ELR (cell line): ENCODE data around the gene PPFIA4.

ENCODE experiments used
- DNase-seq: peaks from one replicate; pipeline ENCODE4 v3.0.0-alpha.2; 2015; ENCODE audit warnings: low read depth

Gene PPFIA4

GRCh38 chr1:203099805-203100515 lies 73.7 kb downstream of the PPFIA4 start:
- no peak for DNase-seq

GRCh38 chr1:203100516-203100869 lies 74.2 kb downstream of the PPFIA4 start:
- no peak for DNase-seq

- no peak for DNase-seq
Observed at GRCh38 chr1:203101813-203102634, 75.7 kb downstream of the PPFIA4 start.

- no peak for DNase-seq
Observed at GRCh38 chr1:203103216-203103615, 76.9 kb downstream of the PPFIA4 start.

- DNase-seq: no peak
Observed at GRCh38 chr1:203103829-203104495, 77.7 kb downstream of the PPFIA4 start.

GRCh38 chr1:203104789-203105390 lies 78.6 kb downstream of the PPFIA4 start:
- no peak for DNase-seq

GRCh38 chr1:203112475-203112874 lies 86.2 kb downstream of the PPFIA4 start:
- no peak for DNase-seq

GRCh38 chr1:203113308-203113707 lies 87.0 kb downstream of the PPFIA4 start:
- no peak for DNase-seq

- DNase-seq: no peak
Observed at GRCh38 chr1:203114202-203114601, 87.9 kb downstream of the PPFIA4 start.

GRCh38 chr1:203116091-203116820 lies 90.0 kb downstream of the PPFIA4 start:
- no peak for DNase-seq

GRCh38 chr1:203117611-203118575 lies 91.6 kb downstream of the PPFIA4 start:
- DNase-seq: peak; percentile 73

- no peak for DNase-seq
Observed at GRCh38 chr1:203120325-203121153, 94.2 kb downstream of the PPFIA4 start.

GRCh38 chr1:203121186-203122015 lies 95.1 kb downstream of the PPFIA4 start:
- DNase-seq: no peak

- no peak for DNase-seq
Observed at GRCh38 chr1:203122159-203122558, 95.9 kb downstream of the PPFIA4 start.

- DNase-seq: no peak
Observed at GRCh38 chr1:203124011-203124410, 97.7 kb downstream of the PPFIA4 start.

- DNase-seq: peak; percentile 52
Observed at GRCh38 chr1:203124546-203125317, 98.4 kb downstream of the PPFIA4 start.

- DNase-seq: peak; percentile 46
Observed at GRCh38 chr1:203126151-203126865, 100.0 kb downstream of the PPFIA4 start.
